H1 (cell line): ENCODE data around the gene BRCA2. TPM values are rescaled to one million over a fixed set of nuclear protein-coding genes. Genes with fewer than 3 reads are reported as not detected.

Experiments used
- RAD21 ChIP-seq, 2 experiments: IDR thresholded peaks in 1 of 2; conservative IDR thresholded peaks in 1 of 2; 2 replicates each; pipeline ENCODE4 v1.6.1; 2011; ENCODE audit warnings: low read depth in 2 of 2, low read length in 2 of 2, improper control_type of control experiment in 1 of 2, inconsistent platforms in 1 of 2, mild to moderate bottlenecking in 1 of 2, moderate library complexity in 1 of 2
- polyA plus RNA-seq, 7 experiments: library from polyadenylated mRNA; depleted of rRNA in 3 of 7; stranded (reverse) in 5 of 7; unstranded in 2 of 7; fragments of >200 nt in 5 of 7; fragments of 200-250 nt in 2 of 7; gene quantifications; 1 replicate in 5 of 7; 2 replicates in 1 of 7; 4 replicates in 1 of 7; pipeline versions ENCODE4 v1.2.1 to v1.2.3, GENCODE V29; 2011 to 2013; ENCODE audit warnings: missing spikeins in 2 of 7, mixed read lengths in 2 of 7
- total RNA-seq: library from RNA; stranded (reverse); fragmentation: NEBNext Ultra II Directional; extraction: Animal tissue kit (Norgen Biotek cat#: 25700); gene quantifications from 2 replicates; pipeline ENCODE4 v1.2.1, GENCODE V29; 2021

BRCA2 gene
- total and polyA plus RNA-seq, 2 of the 8 experiments (the other 6 are each of a cell fraction or from before 2014, with no cell fraction given) = 4.2 to 24.9 TPM

- TF ChIP-seq RAD21 (IDR thresholded peaks at IDR 0.05 in 1 of 2, conservative IDR thresholded peaks at IDR 0.05 in 1 of 2; ENCODE audit: low read depth in 2 of 2, low read length in 2 of 2) = no peak
- TF ChIP-seq, all 59 proteins: peak for 0
Measured at GRCh38 chr13:32265726-32266125, 49.6 kb upstream of the BRCA2 start (continued).
